H1 (cell line): ENCODE data around the gene B3GLCT. TPM values are rescaled to one million over a fixed set of nuclear protein-coding genes. Genes with fewer than 3 reads are reported as not detected.

Experiments used
- CTCF ChIA-PET: fragments of 300-600 bp; sonication (Branson Sonifier 250); formaldehyde crosslinking; loops from one replicate; lab custom pipeline; 2021; ENCODE audit not compliant: partially characterized antibody; lab: Charles Lee
- POLR2A ChIA-PET: fragments of 300-600 bp; sonication (Branson Sonifier 250); formaldehyde crosslinking; loops from one replicate; lab custom pipeline; 2021; ENCODE audit warnings: inconsistent platforms; ENCODE audit not compliant: partially characterized antibody; lab: Charles Lee
- DNase-seq, 2 experiments: peaks; one replicate each; pipeline versions ENCODE4 v3.0.0 to v3.0.0-alpha.2; 2010 to 2022; ENCODE audit warnings: low spot score in 2 of 2, low read depth in 1 of 2, mixed read lengths in 1 of 2
- FAIRE-seq: peaks from 2 replicates; lab custom pipeline; 2011; peaks lifted over from hg19 to GRCh38; lab: Jason Lieb, UNC
- H2AFZ ChIP-seq: 2 replicates; pipeline ENCODE4 v1.8.1; 2012; ENCODE audit warnings: low read length, inconsistent platforms
- H2AK5ac ChIP-seq: 2 replicates; pipeline ENCODE4 v1.6.1; 2013; ENCODE audit warnings: low read depth, low read length
- H2BK120ac ChIP-seq: replicated peaks from 2 replicates; pipeline ENCODE3; 2013; ENCODE audit warnings: low read depth, low read length, inconsistent platforms
- H2BK12ac ChIP-seq: 2 replicates; pipeline ENCODE4 v1.6.1; 2013; ENCODE audit warnings: low read depth, low read length
- H2BK15ac ChIP-seq: 2 replicates; pipeline ENCODE4 v1.6.1; 2013; ENCODE audit warnings: low read length
- H2BK20ac ChIP-seq: 2 replicates; pipeline ENCODE4 v1.6.1; 2013; ENCODE audit warnings: low read length
- H2BK5ac ChIP-seq: 2 replicates; pipeline ENCODE4 v1.6.1; 2013; ENCODE audit warnings: low read depth, low read length
- H3K14ac ChIP-seq: 2 replicates; pipeline ENCODE4 v1.6.1; 2013; ENCODE audit warnings: inconsistent platforms; ENCODE audit not compliant: insufficient read length
- H3K18ac ChIP-seq: 2 replicates; pipeline ENCODE4 v1.6.1; 2013; ENCODE audit warnings: low read length; ENCODE audit errors: extremely low read depth
- H3K23ac ChIP-seq: 2 replicates; pipeline ENCODE4 v1.6.1; 2013; ENCODE audit warnings: inconsistent platforms; ENCODE audit not compliant: insufficient read length
- H3K23me2 ChIP-seq: 2 replicates; pipeline ENCODE4 v1.6.1; 2013; ENCODE audit warnings: low read depth, low read length
- H3K27ac ChIP-seq: 2 replicates; pipeline ENCODE4 v1.6.1; 2011; ENCODE audit warnings: low read depth, low read length, inconsistent platforms
- H3K27me3 ChIP-seq, 4 experiments: replicated peaks in 1 of 4; 1 replicate in 1 of 4; 2 replicates in 3 of 4; pipeline versions ENCODE4 v1.6.1 to v1.8.1; 2011 to 2013; ENCODE audit warnings: low read length in 3 of 4, mild to moderate bottlenecking in 3 of 4, inconsistent platforms in 2 of 4, mixed read lengths in 2 of 4, moderate library complexity in 1 of 4; ENCODE audit not compliant: control insufficient read depth in 3 of 4, insufficient read depth in 3 of 4; ENCODE audit errors: extremely low read depth in 1 of 4
- H3K36me3 ChIP-seq, 4 experiments: 2 replicates each; pipeline versions ENCODE4 v1.6.1 to v1.8.1; 2011 to 2013; ENCODE audit warnings: mild to moderate bottlenecking in 4 of 4, low read length in 3 of 4, moderate library complexity in 2 of 4, control low read depth in 1 of 4, inconsistent platforms in 1 of 4; ENCODE audit not compliant: insufficient read depth in 4 of 4, control insufficient read depth in 2 of 4
- H3K4ac ChIP-seq: replicated peaks from 2 replicates; pipeline ENCODE3; 2013; ENCODE audit warnings: low read length, low read depth, mixed read lengths, inconsistent platforms; ENCODE audit not compliant: insufficient read length
- H3K4me1 ChIP-seq, 4 experiments: replicated peaks in 1 of 4; 1 replicate in 1 of 4; 2 replicates in 3 of 4; pipeline versions ENCODE4 v1.6.1 to v1.8.1; 2011 to 2013; ENCODE audit warnings: low read length in 3 of 4, inconsistent platforms in 2 of 4, mixed read lengths in 1 of 4; ENCODE audit not compliant: insufficient read depth in 4 of 4, control insufficient read depth in 3 of 4
- H3K4me2 ChIP-seq, 2 experiments: 2 replicates each; pipeline versions ENCODE4 v1.6.1 to v1.8.1; 2011 to 2013; ENCODE audit warnings: low read depth in 2 of 2, low read length in 2 of 2, control low read depth in 1 of 2, inconsistent platforms in 1 of 2, mild to moderate bottlenecking in 1 of 2; ENCODE audit not compliant: insufficient read depth in 1 of 2
- H3K4me3 ChIP-seq, 4 experiments: fragments of 200-600, 300-600 bp in 1 of 4; sonication (generic), shearing (Covaris generic), sonication (Bioruptor Twin) in 1 of 4; 2 replicates each; pipeline versions ENCODE4 v1.5.1 to v1.8.1; 2011 to 2016; ENCODE audit warnings: low read length in 4 of 4, low read depth in 3 of 4, control low read depth in 2 of 4, inconsistent platforms in 2 of 4, mild to moderate bottlenecking in 2 of 4, mixed read lengths in 1 of 4, moderate library complexity in 1 of 4; ENCODE audit not compliant: insufficient read depth in 2 of 4; ENCODE audit errors: extremely low read depth in 1 of 4
- H3K56ac ChIP-seq: replicated peaks from 2 replicates; pipeline ENCODE3; 2013; ENCODE audit warnings: low read depth, mild to moderate bottlenecking, mixed read lengths, low read length, inconsistent platforms; ENCODE audit not compliant: insufficient read length
- H3K79me1 ChIP-seq: 2 replicates; pipeline ENCODE4 v1.6.1; 2013; ENCODE audit warnings: low read depth, low read length, control low read depth
- H3K79me2 ChIP-seq, 2 experiments: 2 replicates each; pipeline versions ENCODE4 v1.6.1 to v1.8.1; 2012 to 2013; ENCODE audit warnings: low read length in 2 of 2, mild to moderate bottlenecking in 2 of 2, inconsistent platforms in 1 of 2; ENCODE audit not compliant: insufficient read depth in 2 of 2, control insufficient read depth in 1 of 2
- H3K9ac ChIP-seq, 4 experiments: replicated peaks in 1 of 4; 1 replicate in 1 of 4; 2 replicates in 3 of 4; pipeline versions ENCODE4 v1.6.1 to v1.8.1; 2011 to 2013; ENCODE audit warnings: low read depth in 3 of 4, low read length in 3 of 4, control low read depth in 2 of 4, mild to moderate bottlenecking in 2 of 4, moderate library complexity in 2 of 4, inconsistent platforms in 1 of 4; ENCODE audit errors: extremely low read depth in 1 of 4
- H3K9me3 ChIP-seq, 2 experiments: 2 replicates each; pipeline versions ENCODE4 v1.6.1 to v1.8.1; 2012 to 2013; ENCODE audit warnings: mild to moderate bottlenecking in 2 of 2, moderate library complexity in 2 of 2, control low read depth in 1 of 2, inconsistent platforms in 1 of 2, low read depth in 1 of 2, low read length in 1 of 2, mixed read lengths in 1 of 2; ENCODE audit not compliant: insufficient read depth in 2 of 2
- H4K20me1 ChIP-seq, 2 experiments: replicated peaks in 1 of 2; 2 replicates each; pipeline versions ENCODE3 to v1.8.1; 2011 to 2013; ENCODE audit warnings: inconsistent platforms in 2 of 2, low read length in 2 of 2, mild to moderate bottlenecking in 1 of 2; ENCODE audit not compliant: insufficient read depth in 2 of 2, control insufficient read depth in 1 of 2
- H4K5ac ChIP-seq: 2 replicates; pipeline ENCODE4 v1.6.1; 2013; ENCODE audit warnings: low read length, low read depth, mixed read lengths, inconsistent platforms; ENCODE audit not compliant: insufficient read length
- H4K8ac ChIP-seq: 2 replicates; pipeline ENCODE4 v1.8.0; 2013; ENCODE audit warnings: mild to moderate bottlenecking, moderate library complexity, low read length, inconsistent platforms; ENCODE audit not compliant: insufficient read depth; ENCODE audit errors: extremely low read depth
- H4K91ac ChIP-seq: replicated peaks from 2 replicates; pipeline ENCODE3; 2013; ENCODE audit warnings: low read length, mixed read lengths, inconsistent platforms; ENCODE audit not compliant: insufficient read length
- BACH1 ChIP-seq: IDR thresholded peaks from 2 replicates; pipeline ENCODE4 v1.6.1; 2012; ENCODE audit warnings: low read length, improper control_type of control experiment
- EZH2 ChIP-seq: fragments of 200-600 bp; sonication (generic); IDR thresholded peaks from 2 replicates; pipeline ENCODE4 v1.7.1; 2012; ENCODE audit warnings: low read depth, mild to moderate bottlenecking, moderate library complexity, low read length, inconsistent platforms; ENCODE audit not compliant: severe bottlenecking
- POLR2A ChIP-seq, 2 experiments: IDR thresholded peaks; 1 replicate in 1 of 2; 2 replicates in 1 of 2; pipeline ENCODE4 v1.6.1; 2011; ENCODE audit warnings: low read depth in 2 of 2, low read length in 2 of 2, mild to moderate bottlenecking in 2 of 2; ENCODE audit errors: control extremely low read depth in 1 of 2
- SIX5 ChIP-seq: IDR thresholded peaks from 2 replicates; pipeline ENCODE4 v1.6.1; 2011; ENCODE audit warnings: mild to moderate bottlenecking, low read depth, low read length
- TCF12 ChIP-seq: IDR thresholded peaks from 2 replicates; pipeline ENCODE4 v1.6.1; 2011; ENCODE audit warnings: low read depth, mild to moderate bottlenecking, low read length
- ZNF274 ChIP-seq: IDR thresholded peaks from 2 replicates; pipeline ENCODE4 v1.7.0; 2012; ENCODE audit warnings: low read length, borderline replicate concordance; ENCODE audit errors: extremely low read depth
- WGBS, 2 experiments: shearing (Covaris generic) in 1 of 2; methylation state at CpG; one replicate each; pipeline versions ENCODE4 v1.1.6 to v1.1.7; 2013 to 2015; ENCODE audit warnings: low lambda C conversion rate in 2 of 2, mixed read lengths in 2 of 2, inconsistent platforms in 1 of 2, low coverage in 1 of 2, missing lambda C conversion rate in 1 of 2; ENCODE audit not compliant: insufficient replicate concordance in 2 of 2, insufficient coverage in 1 of 2, insufficient read length in 1 of 2; ENCODE audit errors: extremely low coverage in 1 of 2, missing lambda C conversion rate in 1 of 2; 5-methylcytosine and 5-hydroxymethylcytosine counted together
- polyA plus RNA-seq, 7 experiments: library from polyadenylated mRNA; depleted of rRNA in 3 of 7; stranded (reverse) in 5 of 7; unstranded in 2 of 7; fragments of >200 nt in 5 of 7; fragments of 200-250 nt in 2 of 7; gene quantifications; 1 replicate in 5 of 7; 2 replicates in 1 of 7; 4 replicates in 1 of 7; pipeline versions ENCODE4 v1.2.1 to v1.2.3, GENCODE V29; 2011 to 2013; ENCODE audit warnings: missing spikeins in 2 of 7, mixed read lengths in 2 of 7
- total RNA-seq: library from RNA; stranded (reverse); fragmentation: NEBNext Ultra II Directional; extraction: Animal tissue kit (Norgen Biotek cat#: 25700); gene quantifications from 2 replicates; pipeline ENCODE4 v1.2.1, GENCODE V29; 2021

Gene B3GLCT
- total and polyA plus RNA-seq, 2 of the 8 experiments (the other 6 are each of a cell fraction or from before 2014, with no cell fraction given) = 1.5 to 4.1 TPM

GRCh38 chr13:31172535-31172934 is 27.2 kb upstream of the B3GLCT start:
- 87% methylated on average over 2 of the region's 2 CpGs; no CpG with 5 or more reads in 1 of the 2 experiments for WGBS, 2 experiments
- Histone ChIP-seq H3K36me3 (no peaks in the 10 kb centered on the region), H3K18ac (no peak overlapping the region), H3K9me3 (no peaks in the 10 kb centered on the region), H3K79me2 (no peaks in the 10 kb centered on the region), H3K27me3 (no peaks in the 10 kb centered on the region), H3K56ac (no peak overlapping the region), H3K4ac (no peak overlapping the region), H2BK15ac (no peak overlapping the region), H2BK20ac (no peak overlapping the region), H3K23me2 (no peaks in the 10 kb centered on the region), H4K5ac (no peak overlapping the region), H4K91ac (no peak overlapping the region), H3K9ac (no peak overlapping the region), H2BK120ac (no peak overlapping the region), H3K14ac (no peak overlapping the region), H2AFZ (no peak overlapping the region), H3K4me3 (no peak overlapping the region), H2AK5ac (no peak overlapping the region), H3K23ac (no peak overlapping the region), H4K20me1 (no peaks in the 10 kb centered on the region), H3K4me1 (0 out of 7 replicates have a peak, but pooled peaks cover 0 to 2% (median 0%) of the 10 kb centered on the region in 4 experiments), H3K4me2 (no peak overlapping the region), H4K8ac (no peak overlapping the region), H3K79me1 (no peaks in the 10 kb centered on the region), H2BK12ac (no peak overlapping the region), H3K27ac (no peak overlapping the region), H2BK5ac (no peak overlapping the region)
- TF ChIP-seq ZNF274 (no peak), TCF12 (no peak), EZH2 (no peak), POLR2A (IDR thresholded peaks at IDR 0.05; ENCODE audit: control extremely low read depth in 1 of 2, low read depth in 2 of 2, low read length in 2 of 2) (no peak), SIX5 (no peak), BACH1 (no peak)
- CTCF ChIA-PET = interaction anchor here (0.7 to 0.9 kb wide), 2 partner anchors 239 to 565 kb away, joined by 3 read pairs; no protein-coding TSS in a partner anchor
- POLR2A ChIA-PET = no interaction called here
- FAIRE-seq (no peak), DNase-seq (no peak)
